KMS-11 (cell line): ENCODE measurements around the gene RNF40.

Experiments
- H2AFZ ChIP-seq: fragments of 200-600 bp; sonication (generic); 2 replicates; pipeline ENCODE4 v1.6.1; 2016; ENCODE audit warnings: antibody characterized with exemption, mixed run types, low read depth
- H3K27ac ChIP-seq: fragments of 200-600 bp; sonication (generic); 2 replicates; pipeline ENCODE4 v1.6.1; 2016; ENCODE audit warnings: mild to moderate bottlenecking, mixed run types
- H3K27me3 ChIP-seq: fragments of 200-600 bp; sonication (generic); 2 replicates; pipeline ENCODE4 v1.6.1; 2017; ENCODE audit warnings: mild to moderate bottlenecking, low read depth, mixed run types, moderate library complexity; ENCODE audit not compliant: insufficient read depth
- H3K36me3 ChIP-seq: fragments of 200-600 bp; sonication (generic); 2 replicates; pipeline ENCODE4 v1.6.1; 2017; ENCODE audit warnings: mild to moderate bottlenecking, mixed run types; ENCODE audit not compliant: insufficient read depth
- H3K4me1 ChIP-seq: fragments of 200-600 bp; sonication (generic); 2 replicates; pipeline ENCODE4 v1.6.1; 2016; ENCODE audit warnings: mild to moderate bottlenecking, low read depth, mixed run types; ENCODE audit not compliant: poor library complexity, severe bottlenecking
- H3K4me2 ChIP-seq: fragments of 200-600 bp; sonication (generic); 2 replicates; pipeline ENCODE4 v1.7.0; 2016; ENCODE audit warnings: mild to moderate bottlenecking, mixed run types
- H3K4me3 ChIP-seq: fragments of 200-600 bp; sonication (generic); IDR thresholded peaks from 2 replicates; pipeline ENCODE4 v1.6.1; 2017; ENCODE audit warnings: low read depth, low read length, mixed read lengths; ENCODE audit not compliant: insufficient read depth
- H3K79me2 ChIP-seq: fragments of 200-600 bp; sonication (generic); 2 replicates; pipeline ENCODE4 v1.6.1; 2016; ENCODE audit warnings: low read depth, mixed run types; ENCODE audit not compliant: insufficient read depth
- H3K9ac ChIP-seq: fragments of 200-600 bp; sonication (generic); 2 replicates; pipeline ENCODE4 v1.6.1; 2016; ENCODE audit warnings: mild to moderate bottlenecking, mixed run types
- H4K20me1 ChIP-seq: fragments of 200-600 bp; sonication (generic); 2 replicates; pipeline ENCODE4 v1.6.1; 2016; ENCODE audit warnings: mild to moderate bottlenecking, mixed run types; ENCODE audit not compliant: insufficient read depth
- CTCF ChIP-seq: fragments of 200-600 bp; sonication (generic); conservative IDR thresholded peaks from 2 replicates; pipeline ENCODE4 v1.6.1; 2017; ENCODE audit warnings: low read depth, mild to moderate bottlenecking, antibody characterized with exemption, low read length, moderate library complexity, mixed read lengths

RNF40 gene

GRCh38 chr16:30775392-30776188, 13.5 kb downstream of the RNF40 start:
- Histone ChIP-seq H3K4me2 (no peak overlapping the region), H3K79me2 (no peaks in the 10 kb centered on the region), H4K20me1 (no peaks in the 10 kb centered on the region), H3K4me1 (no peaks in the 10 kb centered on the region), H3K36me3 (peaks cover 4% of the 10 kb centered on the region; the same call in 1 of the 2 replicates), H3K9ac (no peak overlapping the region), H3K4me3 (no peak overlapping the region), H2AFZ (no peak overlapping the region), H3K27ac (no peak overlapping the region), H3K27me3 (no peaks in the 10 kb centered on the region)
- TF ChIP-seq CTCF, result no peak

GRCh38 chr16:30777591-30778297, 15.6 kb downstream of the RNF40 start:
- Histone ChIP-seq H3K4me3 (no peak overlapping the region), H3K4me1 (no peaks in the 10 kb centered on the region), H3K27ac (no peak overlapping the region), H2AFZ (no peak overlapping the region), H3K36me3 (0 out of 2 replicates have a peak, but pooled peaks cover 4% of the 10 kb centered on the region), H3K79me2 (no peaks in the 10 kb centered on the region), H3K27me3 (no peaks in the 10 kb centered on the region), H3K4me2 (no peak overlapping the region), H4K20me1 (no peaks in the 10 kb centered on the region), H3K9ac (no peak overlapping the region)
- TF ChIP-seq CTCF, result no peak

GRCh38 chr16:30778549-30779244, 16.6 kb downstream of the RNF40 start:
- Histone ChIP-seq H3K4me1 (no peaks in the 10 kb centered on the region), H3K9ac (no peak overlapping the region), H3K4me3 (no peak overlapping the region), H3K27ac (no peak overlapping the region), H2AFZ (no peak overlapping the region), H4K20me1 (no peaks in the 10 kb centered on the region), H3K36me3 (no peaks in the 10 kb centered on the region), H3K79me2 (no peaks in the 10 kb centered on the region), H3K27me3 (no peaks in the 10 kb centered on the region), H3K4me2 (no peak overlapping the region)
- TF ChIP-seq CTCF, result no peak

GRCh38 chr16:30779596-30779995, 17.5 kb downstream of the RNF40 start:
- no peak overlapping the region for H3K4me2 ChIP-seq
- no peaks in the 10 kb centered on the region for H3K79me2 ChIP-seq
- no peak overlapping the region for H2AFZ ChIP-seq
- H3K4me3 ChIP-seq, result no peak overlapping the region
- no peak overlapping the region for H3K27ac ChIP-seq
- H3K9ac ChIP-seq, result no peak overlapping the region
- no peak for TF ChIP-seq CTCF
- H3K4me1 ChIP-seq, result no peaks in the 10 kb centered on the region
- no peaks in the 10 kb centered on the region for H3K36me3 ChIP-seq
- no peaks in the 10 kb centered on the region for H4K20me1 ChIP-seq
- no peaks in the 10 kb centered on the region for H3K27me3 ChIP-seq
